ENCODE data around the gene TRAPPC14. TPM values are rescaled to one million over a fixed set of nuclear protein-coding genes. Genes with fewer than 3 reads are reported as not detected.
"Not testable (repeated sequence)": the region's sequence is repeated elsewhere in the genome, so short reads cannot be mapped to it uniquely, and the experiment has no call there.

TRAPPC14 gene
- 1 to 10 TPM; 2.0 to 9.1 (median 3.3) TPM for polyA plus RNA-seq (ENCODE audit: low read depth in 6 of 6)

GRCh38 chr7:100158229-100159098 lies at the start of gene TRAPPC14:
Gene TRAPPC14 (minus strand): TSS chr7:100158723. CDS start chr7:100158499, 224 bp downstream.
- ATAC-seq (ENCODE audit: low read depth in 2 of 2) (peak; percentile 91 to 93), DNase-seq (peak; percentile 93)
- Mint-ChIP-seq H3K4me1 (peaks cover 18 to 58% (median 54%) of the 10 kb centered on the region in 3 donors), H3K9me3 (no peaks in the 10 kb centered on the region), H3K4me3 (peak within 1 kb of the TSS; percentile 78 to 93 (median 90)), H3K27ac (peak within 1 kb of the TSS; percentile 66 to 94 (median 89)), H3K27me3 (no peaks in the 10 kb centered on the region), H3K36me3 (no peaks in the 10 kb centered on the region)

GRCh38 chr7:100204454-100204853 lies 45.9 kb upstream of the TRAPPC14 start:
- no peaks in the 10 kb centered on the region for H3K9me3 Mint-ChIP-seq
- peaks cover 0 to 8% of the 10 kb centered on the region in 2 donors for H3K36me3 Mint-ChIP-seq
- H3K4me1 Mint-ChIP-seq, result peaks cover 50 to 58% (median 53%) of the 10 kb centered on the region in 3 donors
- ATAC-seq (ENCODE audit: low read depth in 2 of 2) (no peak), DNase-seq (no peak)
- H3K4me3 Mint-ChIP-seq, result no peak overlapping the region
- peak overlapping the region in 1 of 6 donors; percentile 66 for H3K27ac Mint-ChIP-seq
- H3K27me3 Mint-ChIP-seq, result no peaks in the 10 kb centered on the region

DNA sequence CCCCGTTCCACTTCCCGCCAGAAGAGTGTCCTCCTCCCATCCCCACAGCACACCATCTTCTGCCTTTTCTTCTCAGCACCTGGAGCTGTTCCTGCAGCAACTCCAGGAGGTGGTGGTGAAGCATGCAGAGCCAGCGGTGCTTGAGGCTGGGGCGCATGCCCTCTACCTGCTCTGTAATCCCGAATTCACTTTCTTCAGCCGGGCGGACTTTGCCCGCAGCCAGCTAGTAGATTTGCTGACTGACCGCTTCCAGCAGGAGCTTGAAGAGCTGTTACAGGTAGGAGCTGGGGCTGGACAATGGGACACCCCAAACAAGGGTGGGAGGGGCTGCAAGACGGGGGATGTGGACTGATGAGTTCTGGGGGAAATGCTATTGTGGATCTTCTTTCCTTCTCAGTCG lies 42.2 kb upstream of the TRAPPC14 start:
- Mint-ChIP-seq H3K27ac (peak overlapping the region in 5 of 6 donors; percentile 61 to 97 (median 78)), H3K9me3 (peaks cover 0 to 4% (median 0%) of the 10 kb centered on the region in 7 donors), H3K4me1 (peaks cover 61 to 76% (median 67%) of the 10 kb centered on the region in 3 donors), H3K4me3 (peak overlapping the region in 4 of 8 donors; percentile 34 to 70 (median 64)), H3K36me3 (peaks cover 0 to 8% of the 10 kb centered on the region in 2 donors), H3K27me3 (no peaks in the 10 kb centered on the region)
- ATAC-seq (ENCODE audit: low read depth in 2 of 2) (no peak), DNase-seq (no peak)

- no peak for DNase-seq
- H3K4me1 Mint-ChIP-seq, result peaks cover 64 to 90% (median 75%) of the 10 kb centered on the region in 3 donors
- H3K4me3 Mint-ChIP-seq, result peak overlapping the region in 4 of 8 donors; percentile 6 to 53 (median 38)
- peaks cover 0 to 4% (median 0%) of the 10 kb centered on the region in 7 donors for H3K9me3 Mint-ChIP-seq
- no peaks in the 10 kb centered on the region for H3K27me3 Mint-ChIP-seq
- no peak for ATAC-seq (ENCODE audit: low read depth in 2 of 2)
- H3K36me3 Mint-ChIP-seq, result no peaks in the 10 kb centered on the region
- peak overlapping the region; percentile 57 to 96 (median 85) for H3K27ac Mint-ChIP-seq
Measured at GRCh38 chr7:100198266-100198665, 39.7 kb upstream of the TRAPPC14 start.

DNA sequence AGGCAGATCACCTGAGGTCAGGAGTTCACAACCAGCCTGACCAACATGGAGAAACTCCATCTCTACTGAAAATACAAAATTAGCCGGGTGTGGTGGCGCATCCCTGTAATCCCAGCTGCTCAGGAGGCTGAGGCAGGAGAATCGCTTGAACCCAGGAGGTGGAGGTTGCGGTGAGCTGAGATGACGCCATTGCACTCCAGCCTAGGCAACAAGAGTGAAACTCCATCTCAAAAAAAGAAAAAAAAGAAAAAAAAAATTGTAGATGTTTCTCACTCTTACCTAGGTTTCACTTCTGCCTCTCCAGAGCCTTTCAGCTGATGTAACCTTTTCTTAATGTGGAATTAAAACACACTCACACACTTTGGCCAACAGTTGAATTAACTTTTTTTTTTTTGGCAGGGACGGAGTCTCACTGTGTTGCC lies 37.4 kb upstream of the TRAPPC14 start:
- DNase-seq (peak; percentile 57), ATAC-seq (ENCODE audit: low read depth in 2 of 2) (peak; percentile 51 to 55)
- not testable (repeated sequence) for H3K36me3 Mint-ChIP-seq, H3K9me3 Mint-ChIP-seq, H3K27me3 Mint-ChIP-seq
- peak overlapping the region; percentile 9 to 83 (median 60) for H3K4me3 Mint-ChIP-seq
- peak overlapping the region; percentile 75 to 96 (median 90) for H3K27ac Mint-ChIP-seq
- H3K4me1 Mint-ChIP-seq, result peaks cover 72 to 95% (median 84%) of the 10 kb centered on the region in 3 donors

DNA sequence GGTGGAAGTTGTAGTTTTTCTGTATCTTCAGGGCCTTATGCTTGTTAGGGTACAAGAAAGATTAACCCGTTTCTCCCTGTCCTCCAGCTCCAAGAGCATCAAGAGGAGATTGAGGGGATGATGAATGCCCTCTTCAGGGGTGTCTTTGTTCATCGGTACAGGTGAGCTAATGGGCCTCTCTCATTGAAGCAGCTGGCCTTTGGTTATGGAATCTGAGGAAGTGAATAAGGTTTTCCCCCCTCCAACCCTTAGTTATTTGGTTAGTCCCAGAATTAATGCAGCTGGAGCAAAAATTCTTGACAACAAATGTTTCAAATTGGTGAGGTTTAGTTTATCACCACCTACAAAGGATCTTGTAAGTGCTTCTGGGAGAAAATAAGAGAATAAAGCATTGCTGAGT lies 36.7 kb upstream of the TRAPPC14 start:
- H3K27ac Mint-ChIP-seq, result peak overlapping the region in 3 of 6 donors; percentile 75 to 94 (median 91)
- H3K9me3 Mint-ChIP-seq, result peaks cover 0 to 4% (median 0%) of the 10 kb centered on the region in 7 donors
- peaks cover 73 to 95% (median 84%) of the 10 kb centered on the region in 3 donors for H3K4me1 Mint-ChIP-seq
- no peaks in the 10 kb centered on the region for H3K36me3 Mint-ChIP-seq
- ATAC-seq (ENCODE audit: low read depth in 2 of 2) (no peak), DNase-seq (no peak)
- H3K4me3 Mint-ChIP-seq, result peak overlapping the region in 6 of 8 donors; percentile 17 to 83 (median 46)
- no peaks in the 10 kb centered on the region for H3K27me3 Mint-ChIP-seq

DNA sequence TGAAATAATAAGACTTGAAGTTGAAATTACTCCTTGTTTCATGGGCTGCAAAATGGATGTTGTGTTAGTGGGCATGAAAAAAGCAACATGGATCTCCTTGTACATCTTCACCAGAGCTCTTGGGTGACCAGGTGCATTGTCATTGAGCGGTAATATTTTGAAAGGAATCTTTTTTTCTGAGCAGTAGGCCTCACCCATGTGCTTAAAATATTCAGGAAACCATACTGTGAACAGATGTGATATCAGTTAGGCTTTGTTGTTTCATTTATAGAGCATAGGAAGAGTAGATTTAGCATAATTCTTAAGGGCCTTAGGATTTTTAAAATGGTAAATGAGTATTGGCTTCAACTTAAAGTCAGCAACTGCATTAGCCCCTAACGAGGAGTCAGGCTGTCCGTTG lies 34.4 kb upstream of the TRAPPC14 start:
- Mint-ChIP-seq H3K4me1 (peaks cover 65 to 85% (median 74%) of the 10 kb centered on the region in 3 donors), H3K27ac (peak overlapping the region in 5 of 6 donors; percentile 92 to 98 (median 97)), H3K36me3 (no peaks in the 10 kb centered on the region), H3K27me3 (no peaks in the 10 kb centered on the region), H3K4me3 (peak overlapping the region; percentile 17 to 84 (median 74)), H3K9me3 (peaks cover 0 to 4% (median 0%) of the 10 kb centered on the region in 7 donors)
- DNase-seq (no peak), ATAC-seq (ENCODE audit: low read depth in 2 of 2) (no peak)

- ATAC-seq (ENCODE audit: low read depth in 2 of 2) (peak; percentile 83 to 87), DNase-seq (peak; percentile 62)
- not testable (repeated sequence) for H3K27me3 Mint-ChIP-seq, H3K36me3 Mint-ChIP-seq, H3K9me3 Mint-ChIP-seq
- H3K4me1 Mint-ChIP-seq, result peaks cover 59 to 79% (median 68%) of the 10 kb centered on the region in 3 donors
- H3K27ac Mint-ChIP-seq, result peak overlapping the region; percentile 92 to 98 (median 97)
- peak overlapping the region; percentile 17 to 84 (median 74) for H3K4me3 Mint-ChIP-seq
Measured at GRCh38 chr7:100192281-100192862, 33.8 kb upstream of the TRAPPC14 start.

- DNase-seq (no peak), ATAC-seq (ENCODE audit: low read depth in 2 of 2) (peak; percentile 19 to 34)
- no peaks in the 10 kb centered on the region for H3K27me3 Mint-ChIP-seq
- peak overlapping the region; percentile 92 to 98 (median 97) for H3K27ac Mint-ChIP-seq
- H3K4me3 Mint-ChIP-seq, result peak overlapping the region; percentile 17 to 84 (median 74)
- H3K9me3 Mint-ChIP-seq, result peaks cover 0 to 4% (median 0%) of the 10 kb centered on the region in 7 donors
- H3K4me1 Mint-ChIP-seq, result peaks cover 56 to 76% (median 65%) of the 10 kb centered on the region in 3 donors
- H3K36me3 Mint-ChIP-seq, result no peaks in the 10 kb centered on the region
Measured at GRCh38 chr7:100191775-100192174, 33.3 kb upstream of the TRAPPC14 start.

GRCh38 chr7:100190048-100190711 lies 31.7 kb upstream of the TRAPPC14 start:
- peak overlapping the region; percentile 14 to 98 (median 94) for H3K27ac Mint-ChIP-seq
- H3K9me3 Mint-ChIP-seq, result no peaks in the 10 kb centered on the region
- ATAC-seq (ENCODE audit: low read depth in 2 of 2) (peak; percentile 36 to 50), DNase-seq (peak; percentile 53)
- H3K36me3 Mint-ChIP-seq, result no peaks in the 10 kb centered on the region
- H3K27me3 Mint-ChIP-seq, result no peaks in the 10 kb centered on the region
- peak overlapping the region in 7 of 8 donors; percentile 4 to 77 (median 62) for H3K4me3 Mint-ChIP-seq
- peaks cover 49 to 61% (median 52%) of the 10 kb centered on the region in 3 donors for H3K4me1 Mint-ChIP-seq

DNA sequence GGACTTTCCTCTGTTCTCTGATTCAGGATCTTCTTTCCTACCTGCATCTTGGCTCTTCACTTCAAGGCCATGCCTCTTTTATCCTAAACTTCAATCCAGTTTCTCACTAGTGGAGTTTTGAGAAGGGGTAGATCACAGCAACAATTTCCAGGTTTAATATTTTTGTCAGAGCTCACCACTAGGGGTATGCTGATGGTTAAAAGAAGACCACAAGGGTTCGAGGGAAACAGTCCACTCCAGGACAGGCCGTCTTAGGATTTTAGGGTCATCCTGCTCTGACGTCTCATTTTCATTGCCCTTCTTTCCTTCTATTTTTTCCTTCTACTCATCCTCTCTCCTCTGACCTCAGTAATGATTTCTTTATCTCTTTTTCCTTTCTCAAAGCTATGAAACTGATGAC lies 30.5 kb upstream of the TRAPPC14 start:
- no peak overlapping the region for H3K4me3 Mint-ChIP-seq
- H3K36me3 Mint-ChIP-seq, result no peaks in the 10 kb centered on the region
- ATAC-seq (ENCODE audit: low read depth in 2 of 2), result no peak
- H3K27me3 Mint-ChIP-seq, result no peaks in the 10 kb centered on the region
- peak overlapping the region in 3 of 6 donors; percentile 80 to 97 (median 82) for H3K27ac Mint-ChIP-seq
- no peaks in the 10 kb centered on the region for H3K9me3 Mint-ChIP-seq
- no peak for DNase-seq
- peaks cover 41 to 49% (median 44%) of the 10 kb centered on the region in 3 donors for H3K4me1 Mint-ChIP-seq

GRCh38 chr7:100185726-100186125 lies 27.2 kb upstream of the TRAPPC14 start:
- no peak for DNase-seq
- no peak overlapping the region for H3K4me3 Mint-ChIP-seq
- H3K27me3 Mint-ChIP-seq, result no peaks in the 10 kb centered on the region
- no peak overlapping the region for H3K27ac Mint-ChIP-seq
- H3K4me1 Mint-ChIP-seq, result peaks cover 19% of the 10 kb centered on the region in 3 donors
- H3K36me3 Mint-ChIP-seq, result no peaks in the 10 kb centered on the region
- no peaks in the 10 kb centered on the region for H3K9me3 Mint-ChIP-seq
- ATAC-seq (ENCODE audit: low read depth in 2 of 2), result no peak

DNA sequence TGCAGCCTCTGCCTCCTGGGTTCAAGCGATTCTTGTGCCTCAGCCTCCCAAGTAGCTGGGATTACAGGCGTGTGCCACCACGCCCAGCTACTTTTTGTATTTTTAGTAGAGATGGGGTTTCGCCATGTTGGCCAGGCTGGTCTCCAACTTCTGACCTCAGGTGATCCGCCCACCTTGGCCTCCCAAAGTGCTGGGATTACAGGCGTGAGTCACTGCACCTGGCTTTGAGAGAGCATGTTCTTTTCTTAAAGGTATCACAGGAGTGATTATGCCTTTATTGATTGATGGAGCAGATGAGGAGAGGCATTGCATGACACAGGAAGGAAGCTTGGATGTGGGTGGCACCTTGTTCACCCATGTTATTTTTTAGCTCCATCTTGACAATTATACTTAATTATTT lies 24.6 kb upstream of the TRAPPC14 start:
- not testable (repeated sequence) for ATAC-seq (ENCODE audit: low read depth in 2 of 2); H3K27me3 Mint-ChIP-seq; H3K36me3 Mint-ChIP-seq; H3K4me3 Mint-ChIP-seq; H3K4me1 Mint-ChIP-seq; H3K9me3 Mint-ChIP-seq; H3K27ac Mint-ChIP-seq; DNase-seq
